ENCODE results near the gene CAVIN3. TPM values are rescaled to one million over a fixed set of nuclear protein-coding genes. Genes with fewer than 3 reads are reported as not detected.

CAVIN3 gene
- total and polyA plus RNA-seq, 10 of the 15 experiments (the other 5 are each of a cell fraction or from before 2014, with no cell fraction given) = 0.05 to 13.9 (median 4.5) TPM

GRCh38 chr11:6319001-6319703 is 1.1 kb downstream of the CAVIN3 start (continued):
- TF ChIP-seq ZNF592 (IDR thresholded peaks at IDR 0.05) (no peak), TBL1XR1 (IDR thresholded peaks at IDR 0.05; ENCODE audit: low read depth, low read length) (no peak), CBFB (IDR thresholded peaks at IDR 0.05; ENCODE audit: low read depth) (no peak)

- DNase-seq (ENCODE audit: low read depth, low spot score) = no peak
- no peak overlapping the region for H3K4me2 ChIP-seq (ENCODE audit: control insufficient read depth, insufficient read depth)
Measured at GRCh38 chr11:6318204-6318603, 2.1 kb downstream of the CAVIN3 start.

More at GRCh38 chr11:6318204-6318603, 2.1 kb downstream of the CAVIN3 start:
- no peak for FAIRE-seq
- H3K4me1 ChIP-seq (ENCODE audit: control insufficient read depth, insufficient read depth, low read length) = peaks cover 26% of the 10 kb centered on the region
- no peak for ATAC-seq
- ChIA-PET RAD21 (ENCODE audit: unreplicated experiment) (interaction anchor here (0.7 to 1.3 kb wide), 3 partner anchors 12 to 43 kb away, joined by 3 to 4 read pairs (median 3); no protein-coding TSS in a partner anchor), SMC1A (ENCODE audit: uncharacterized antibody, unreplicated experiment) (interaction anchor here (0.7 to 4.1 kb wide), 8 partner anchors 10 to 122 kb away, joined by 3 to 26 read pairs (median 4); no protein-coding TSS in a partner anchor), CTCF (interaction anchor here (1.0 to 6.9 kb wide), 6 partner anchors 12 to 141 kb away, joined by 3 to 73 read pairs (median 9); no protein-coding TSS in a partner anchor), POLR2A (interaction anchor here (0.6 kb wide), 1 partner anchor 10 kb away, joined by 4 read pairs; no protein-coding TSS in a partner anchor)
- WGBS (ENCODE audit: insufficient coverage, insufficient replicate concordance, low lambda C conversion rate, missing lambda C conversion rate) = 39% methylated on average over 4 of the region's 4 CpGs
- H3K27ac ChIP-seq (ENCODE audit: control insufficient read depth, insufficient read depth) = no peak overlapping the region
- BruUV-seq (replicated peaks) = no TSS peak
- TF ChIP-seq GATAD2B (conservative IDR thresholded peaks at IDR 0.05; ENCODE audit: low read depth) (no peak), ZBTB33 (IDR thresholded peaks at IDR 0.05) (no peak), RCOR1 (conservative IDR thresholded peaks at IDR 0.05; ENCODE audit: low read depth, low read length) (no peak), MYB (IDR thresholded peaks at IDR 0.05; ENCODE audit: borderline replicate concordance, low read depth, low read length) (no peak), ESRRA (IDR thresholded peaks at IDR 0.05; ENCODE audit: low read length) (no peak), TAF1 (IDR thresholded peaks at IDR 0.05; ENCODE audit: borderline replicate concordance, low read depth, low read length) (no peak)
- H3K4me3 ChIP-seq = no peak overlapping the region
- no peaks in the 10 kb centered on the region for H4K20me1 ChIP-seq (ENCODE audit: control insufficient read depth, insufficient read depth)
- no peaks in the 10 kb centered on the region for H3K9me3 ChIP-seq (replicated peaks; ENCODE audit: control insufficient read depth, insufficient read depth, low read length)
- no peak overlapping the region for H3K9ac ChIP-seq (ENCODE audit: control insufficient read depth, insufficient read depth, low read length)
- H3K27me3 ChIP-seq (replicated peaks in 1 of 2; ENCODE audit: control insufficient read depth in 2 of 2, insufficient read depth in 2 of 2, low read length in 1 of 2) = no peaks in the 10 kb centered on the region; a peak in 1 of 4 replicates
- in situ Hi-C loops (cut with MboI) = no loop called here
- no peaks in the 10 kb centered on the region; a peak in 1 of 4 replicates for H3K36me3 ChIP-seq (ENCODE audit: control insufficient read depth in 2 of 2, insufficient read depth in 2 of 2, low read length in 1 of 2)
- H3K79me2 ChIP-seq (ENCODE audit: control insufficient read depth, insufficient read depth, low read length) = no peaks in the 10 kb centered on the region
- intact Hi-C loops (cut with micrococcal nuclease; ENCODE audit: unreplicated experiment) = loop anchor here (10.0 kb wide), 1 partner anchor 433 kb away; the partner anchor contains the start of gene OR52E4
- H2AFZ ChIP-seq (ENCODE audit: control insufficient read depth, low read depth, low read length) = no peak overlapping the region
